Measurements from ENCODE around the gene ARFGAP1. TPM values are rescaled to one million over a fixed set of nuclear protein-coding genes. Genes with fewer than 3 reads are reported as not detected.

The ARFGAP1 gene
- total and polyA plus RNA-seq, 2 of the 4 experiments (the other 2 are of a cell fraction), result 59.1 to 194 TPM

DNA sequence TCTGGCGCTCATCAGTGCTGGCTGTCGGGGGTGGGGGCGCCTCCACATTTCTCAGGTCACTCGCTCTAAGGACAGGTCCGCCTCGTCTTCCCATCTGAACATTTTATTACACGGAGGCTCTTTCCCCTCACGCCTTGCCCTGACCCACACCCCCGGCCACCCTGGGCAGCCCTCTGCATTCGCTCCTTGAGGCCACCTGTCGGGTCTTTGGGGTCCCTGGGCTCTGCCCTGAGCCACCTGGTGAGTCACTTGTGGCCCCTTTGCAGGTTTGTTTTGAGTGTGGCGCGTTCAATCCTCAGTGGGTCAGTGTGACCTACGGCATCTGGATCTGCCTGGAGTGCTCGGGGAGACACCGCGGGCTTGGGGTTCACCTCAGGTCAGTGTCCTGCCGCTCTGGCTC is 3.2 kb downstream of the ARFGAP1 start:
- intact Hi-C loops (cut with micrococcal nuclease) (no loop called here), in situ Hi-C loops (cut with MboI; ENCODE audit: low sequenced_read_pairs) (no loop called here), dilution Hi-C loops (cut with HindIII; ENCODE audit: low sequenced_read_pairs, unreplicated experiment) (no loop called here)
- H3K4ac ChIP-seq (ENCODE audit: low read depth, low read length), result no peak overlapping the region
- peaks cover 46% of the 10 kb centered on the region for H3K36me3 ChIP-seq (ENCODE audit: control insufficient read depth, insufficient read depth, low read length)
- H4K20me1 ChIP-seq (ENCODE audit: insufficient read depth, low read length), result peaks cover 67% of the 10 kb centered on the region
- no peak overlapping the region for H3K4me3 ChIP-seq (ENCODE audit: insufficient read depth, low read depth, low read length)
- no peak overlapping the region for H2AK9ac ChIP-seq (replicated peaks; ENCODE audit: low read depth, low read length, poor library complexity)
- peaks cover 14 to 59% of the 10 kb centered on the region in 2 experiments for H3K79me1 ChIP-seq (ENCODE audit: low read depth in 1 of 2, low read length in 2 of 2)
- H2BK20ac ChIP-seq (ENCODE audit: low read depth, low read length), result no peak overlapping the region
- no peaks in the 10 kb centered on the region for H3K9me3 ChIP-seq (ENCODE audit: control insufficient read depth, insufficient read depth, low read length)
- H3K27ac ChIP-seq (ENCODE audit: insufficient read depth, low read length), result no peak overlapping the region
- TF ChIP-seq FOS (IDR thresholded peaks at IDR 0.05; ENCODE audit: low read depth, low read length), result no peak
- TF ChIP-seq POLR2A (IDR thresholded peaks at IDR 0.05; ENCODE audit: low read depth, low read length), result no peak
- no peak for TF ChIP-seq RAD21 (IDR thresholded peaks at IDR 0.05; ENCODE audit: low read length)
- no peak for TF ChIP-seq USF2 (IDR thresholded peaks at IDR 0.05; ENCODE audit: low read depth, low read length)
- no peak for TF ChIP-seq MXI1 (IDR thresholded peaks at IDR 0.05; ENCODE audit: borderline replicate concordance, low read depth, low read length)
- no peak for TF ChIP-seq NFE2L2 (IDR thresholded peaks at IDR 0.05; ENCODE audit: low read depth, low read length)
- TF ChIP-seq RFX5 (IDR thresholded peaks at IDR 0.05; ENCODE audit: low read depth, low read length), result no peak
- TF ChIP-seq CHD1 (IDR thresholded peaks at IDR 0.05; ENCODE audit: low read depth, low read length), result no peak
- no peak for TF ChIP-seq BHLHE40 (IDR thresholded peaks at IDR 0.05; ENCODE audit: low read depth, low read length)
- TF ChIP-seq, protein P1, sequence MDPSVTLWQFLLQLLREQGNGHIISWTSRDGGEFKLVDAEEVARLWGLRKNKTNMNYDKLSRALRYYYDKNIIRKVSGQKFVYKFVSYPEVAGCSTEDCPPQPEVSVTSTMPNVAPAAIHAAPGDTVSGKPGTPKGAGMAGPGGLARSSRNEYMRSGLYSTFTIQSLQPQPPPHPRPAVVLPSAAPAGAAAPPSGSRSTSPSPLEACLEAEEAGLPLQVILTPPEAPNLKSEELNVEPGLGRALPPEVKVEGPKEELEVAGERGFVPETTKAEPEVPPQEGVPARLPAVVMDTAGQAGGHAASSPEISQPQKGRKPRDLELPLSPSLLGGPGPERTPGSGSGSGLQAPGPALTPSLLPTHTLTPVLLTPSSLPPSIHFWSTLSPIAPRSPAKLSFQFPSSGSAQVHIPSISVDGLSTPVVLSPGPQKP (IDR thresholded peaks at IDR 0.05; ENCODE audit: borderline replicate concordance, low read depth, low read length), result no peak
- no peak for TF ChIP-seq RCOR1 (IDR thresholded peaks at IDR 0.05; ENCODE audit: insufficient replicate concordance, low read length)
- no peak for TF ChIP-seq SMC3 (IDR thresholded peaks at IDR 0.05; ENCODE audit: low read depth, low read length)
- TF ChIP-seq MAFK (IDR thresholded peaks at IDR 0.05; ENCODE audit: low read depth, low read length), result no peak
- TF ChIP-seq CTCF (conservative IDR thresholded peaks at IDR 0.05; ENCODE audit: low read depth, low read length), result no peak
- no peak for TF ChIP-seq MAZ (IDR thresholded peaks at IDR 0.05; ENCODE audit: borderline replicate concordance, low read depth, low read length)
- no peak for TF ChIP-seq CEBPB (IDR thresholded peaks at IDR 0.05; ENCODE audit: low read depth, low read length)
- no peak overlapping the region for H3K18ac ChIP-seq (ENCODE audit: low read depth, low read length)
- H3K23ac ChIP-seq (ENCODE audit: low read depth, low read length), result no peak overlapping the region
- H2BK120ac ChIP-seq (ENCODE audit: low read depth, low read length), result no peak overlapping the region
- H3K27me3 ChIP-seq (ENCODE audit: control insufficient read depth, insufficient read depth, low read length), result no peaks in the 10 kb centered on the region
- H3K4me2 ChIP-seq (ENCODE audit: low read depth, low read length), result no peak overlapping the region
- H3K14ac ChIP-seq (replicated peaks; ENCODE audit: low read depth, low read length), result no peak overlapping the region
- no peak overlapping the region for H4K91ac ChIP-seq (ENCODE audit: insufficient read depth, low read depth, low read length)
- POLR2A ChIA-PET (ENCODE audit: unreplicated experiment), result no interaction called here
- no peak overlapping the region for H3K9ac ChIP-seq (ENCODE audit: low read depth, low read length)
- 89% methylated on average over 8 of the region's 18 CpGs; no CpG with 5 or more reads in 1 of the 2 experiments for WGBS, 2 experiments (ENCODE audit: extremely low coverage in 2 of 2, insufficient read length in 1 of 2)
- no peak for ATAC-seq (ENCODE audit: low read depth)
- no peak for DNase-seq
- H2BK5ac ChIP-seq (ENCODE audit: low read depth, low read length, poor library complexity, severe bottlenecking), result no peak overlapping the region
- CTCF ChIA-PET, result no interaction called here
- no peak overlapping the region for H3K56ac ChIP-seq (ENCODE audit: extremely low read depth, insufficient read depth, low read length)
- peaks cover 12% of the 10 kb centered on the region for H3K4me1 ChIP-seq (ENCODE audit: control insufficient read depth, insufficient read depth, low read length)
- H2BK15ac ChIP-seq (ENCODE audit: low read depth, low read length), result no peak overlapping the region
- H3K9me1 ChIP-seq (ENCODE audit: insufficient read depth, low read length), result peaks cover 8% of the 10 kb centered on the region; the same call in 1 of the 2 replicates
- BruUV-seq (replicated peaks), result no TSS peak
- H2AFZ ChIP-seq (replicated peaks; ENCODE audit: low read length, poor library complexity), result no peak overlapping the region
- H4K5ac ChIP-seq (ENCODE audit: low read depth, low read length), result no peak overlapping the region
- H2AK5ac ChIP-seq (ENCODE audit: low read depth, low read length), result no peak overlapping the region
- H4K8ac ChIP-seq (ENCODE audit: low read depth in 2 of 2, low read length in 2 of 2), result no peak overlapping the region
